ENCODE measurements around the gene TBL2. TPM values are rescaled to one million over a fixed set of nuclear protein-coding genes. Genes with fewer than 3 reads are reported as not detected.

Gene TBL2
- total RNA-seq, 1 donor from 2014 or later = 55.8 TPM

GRCh38 chr7:73521636-73522104, 56.7 kb downstream of the TBL2 start:
- peaks cover 22% of the 10 kb centered on the region for H3K36me3 Mint-ChIP-seq
- TF ChIP-seq CTCF (conservative IDR thresholded peaks at IDR 0.05) = no peak
- no peaks in the 10 kb centered on the region for H3K9me3 Mint-ChIP-seq
- DNase-seq (ENCODE audit: extremely low spot score, unreplicated experiment) = peak; percentile 71
- no peaks in the 10 kb centered on the region for H3K27me3 Mint-ChIP-seq
- H3K4me3 Mint-ChIP-seq = peak overlapping the region; percentile 97
- H3K4me1 Mint-ChIP-seq (ENCODE audit: unreplicated experiment) = peaks cover 29% of the 10 kb centered on the region
- peak overlapping the region; percentile 98 for H3K27ac Mint-ChIP-seq

DNA sequence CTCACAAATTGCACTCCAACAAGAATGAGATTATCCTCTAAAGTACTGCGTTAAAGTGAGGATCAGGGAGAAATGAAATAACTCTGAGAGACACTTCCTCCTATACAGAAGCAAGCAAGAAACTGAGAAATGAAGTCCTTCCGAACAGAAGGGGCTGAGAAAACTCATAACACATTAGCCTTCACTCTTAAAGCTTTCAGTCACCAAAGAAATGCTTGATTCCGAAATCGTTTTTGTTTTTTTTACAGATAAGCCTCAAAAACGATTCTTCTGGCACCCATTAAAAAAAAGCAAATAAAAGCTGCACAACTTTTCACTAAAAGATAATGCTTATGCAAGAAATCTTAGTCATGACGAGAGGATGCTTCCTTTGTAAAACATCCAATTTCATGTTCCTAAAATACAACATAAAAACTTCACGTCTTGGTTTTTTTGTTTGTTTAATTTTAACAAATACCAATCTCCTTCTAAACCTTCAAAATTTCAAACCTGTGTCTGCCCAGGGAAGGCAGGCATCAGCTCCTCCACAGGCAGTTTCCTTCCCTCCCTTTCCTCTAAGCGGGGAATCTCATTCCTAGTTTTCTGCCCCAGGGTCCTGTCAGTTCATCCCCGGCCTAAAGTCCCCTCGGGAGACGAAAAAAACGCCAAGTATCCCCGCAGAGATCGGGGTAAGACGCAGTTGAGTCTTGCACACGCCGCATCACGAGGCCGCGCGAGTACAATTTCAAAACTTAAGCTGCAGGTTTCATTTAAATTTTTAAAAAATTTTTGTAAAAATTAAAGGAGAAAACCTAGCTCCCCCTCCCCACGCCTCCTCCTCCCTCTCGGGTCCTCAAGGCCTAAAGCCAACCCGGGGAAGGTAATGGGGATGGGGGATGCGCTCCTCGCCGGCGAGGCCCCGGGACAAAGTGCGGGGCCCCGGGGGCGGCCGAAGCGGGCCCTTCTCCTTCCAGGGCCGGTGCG, 57.4 kb downstream of the TBL2 start:
- Mint-ChIP-seq H3K9me3 (no peaks in the 10 kb centered on the region), H3K4me1 (ENCODE audit: unreplicated experiment) (peaks cover 29% of the 10 kb centered on the region), H3K36me3 (peaks cover 22% of the 10 kb centered on the region), H3K27ac (peak overlapping the region; percentile 92), H3K4me3 (peak overlapping the region; percentile 98), H3K27me3 (no peaks in the 10 kb centered on the region)
- no peak for TF ChIP-seq CTCF (conservative IDR thresholded peaks at IDR 0.05)
- DNase-seq (ENCODE audit: extremely low spot score, unreplicated experiment) = no peak

DNA sequence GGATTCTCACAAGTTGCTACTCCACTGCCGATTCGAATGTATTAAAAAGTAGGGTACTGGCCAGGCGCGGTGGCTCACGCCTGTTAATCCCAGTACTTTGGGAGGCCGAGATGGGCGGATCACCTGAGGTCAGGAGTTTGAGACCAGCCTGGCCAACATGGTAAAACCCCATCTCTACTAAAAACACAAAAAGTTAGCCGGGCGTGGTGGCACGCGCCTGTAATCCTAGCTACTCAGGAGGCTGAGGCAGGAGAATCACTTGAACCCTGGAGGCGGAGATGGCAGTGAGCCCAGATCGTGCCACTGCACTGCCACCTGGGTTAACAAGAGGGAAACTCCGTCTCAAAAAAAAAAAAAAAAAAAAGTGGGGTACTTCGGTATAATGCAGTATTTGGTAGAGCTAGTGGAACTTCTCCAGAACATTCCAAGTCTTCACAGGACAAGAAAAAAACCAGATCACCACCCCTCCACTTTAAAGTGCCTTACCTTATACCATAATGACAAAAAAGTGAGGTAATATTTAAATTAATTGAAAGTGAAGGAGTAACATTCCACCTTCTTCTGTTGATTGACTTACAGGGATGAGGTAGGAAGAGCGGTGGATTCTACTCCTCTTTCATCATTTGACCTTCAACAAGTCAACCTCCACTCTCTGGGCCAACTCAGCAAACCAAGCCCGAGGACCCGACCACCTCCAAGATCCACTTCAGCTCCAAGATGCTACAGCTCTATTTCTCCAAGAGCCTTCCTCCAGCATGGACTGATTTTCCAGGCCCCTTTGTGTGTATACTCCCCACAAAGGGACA, 58.3 kb downstream of the TBL2 start:
- no peak for DNase-seq (ENCODE audit: extremely low spot score, unreplicated experiment)
- Mint-ChIP-seq H3K27me3 (no peaks in the 10 kb centered on the region), H3K4me3 (peak overlapping the region; percentile 98), H3K36me3 (peaks cover 24% of the 10 kb centered on the region), H3K27ac (peak overlapping the region; percentile 92), H3K4me1 (ENCODE audit: unreplicated experiment) (peaks cover 29% of the 10 kb centered on the region), H3K9me3 (no peaks in the 10 kb centered on the region)
- TF ChIP-seq CTCF (conservative IDR thresholded peaks at IDR 0.05) = no peak

DNA sequence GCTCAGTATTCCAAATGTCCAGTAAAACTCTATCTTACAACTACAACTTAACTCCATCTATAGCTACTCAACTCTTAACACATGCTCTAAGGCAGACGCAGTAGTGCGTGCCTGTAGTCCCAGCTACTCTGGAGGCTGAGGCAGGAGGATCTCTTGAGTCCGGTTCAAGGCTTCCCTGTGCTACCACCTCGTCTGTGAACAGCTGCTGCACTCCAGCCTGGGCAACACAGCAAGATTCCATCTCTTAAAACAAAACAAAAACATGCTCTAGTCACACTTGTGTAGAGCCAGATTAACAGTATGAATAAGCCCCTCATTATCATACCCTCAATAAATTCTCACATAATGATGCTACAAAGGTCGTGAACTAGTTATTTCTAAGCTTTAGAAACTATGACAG, 59.9 kb downstream of the TBL2 start:
- H3K4me3 Mint-ChIP-seq = peak overlapping the region; percentile 48
- H3K27ac Mint-ChIP-seq = peak overlapping the region; percentile 15
- peaks cover 31% of the 10 kb centered on the region for H3K4me1 Mint-ChIP-seq (ENCODE audit: unreplicated experiment)
- no peak for TF ChIP-seq CTCF (conservative IDR thresholded peaks at IDR 0.05)
- DNase-seq (ENCODE audit: extremely low spot score, unreplicated experiment) = no peak
- H3K36me3 Mint-ChIP-seq = peaks cover 29% of the 10 kb centered on the region
- no peaks in the 10 kb centered on the region for H3K9me3 Mint-ChIP-seq
- H3K27me3 Mint-ChIP-seq = no peaks in the 10 kb centered on the region

Other genes with a start within 250 kb of the TBL2 start
- gene FZD9, start 144.8 kb downstream of the TBL2 start, total RNA-seq (ENCODE audit: low replicate concordance) = 0.38 and 1.9 TPM in 2 replicates
- gene BAZ1B, start 56.3 kb downstream of the TBL2 start, total RNA-seq (ENCODE audit: low replicate concordance) = 68.0 and 86.8 TPM in 2 replicates
- 32.8 and 37.7 TPM in 2 replicates for gene BCL7B, start 20.9 kb downstream of the TBL2 start, total RNA-seq (ENCODE audit: low replicate concordance)
- gene MLXIPL, start 45.9 kb upstream of the TBL2 start, total RNA-seq (ENCODE audit: low replicate concordance) = 27.8 and 35.6 TPM in 2 replicates
- gene VPS37D, start 89.3 kb upstream of the TBL2 start, total RNA-seq (ENCODE audit: low replicate concordance) = 3.8 and 12.9 TPM in 2 replicates
- 14.7 and 15.0 TPM in 2 replicates for gene DNAJC30, start 104.9 kb upstream of the TBL2 start, total RNA-seq (ENCODE audit: low replicate concordance)
- 65.8 and 68.4 TPM in 2 replicates for gene BUD23, start 105.0 kb upstream of the TBL2 start, total RNA-seq (ENCODE audit: low replicate concordance)
- 27.3 and 35.1 TPM in 2 replicates for gene STX1A, start 141.1 kb upstream of the TBL2 start, total RNA-seq (ENCODE audit: low replicate concordance)
- 43.9 and 104 TPM in 2 replicates for gene ABHD11, start 160.2 kb upstream of the TBL2 start, total RNA-seq (ENCODE audit: low replicate concordance)
- gene CLDN3, start 191.7 kb upstream of the TBL2 start, total RNA-seq (ENCODE audit: low replicate concordance) = 13.6 and 41.7 TPM in 2 replicates